Pancreas (tissue), 10 donors: Measurements from ENCODE around the gene LAG3. TPM values are rescaled to one million over a fixed set of nuclear protein-coding genes. Genes with fewer than 3 reads are reported as not detected.

Experiments used
- ATAC-seq, 4 donors: fragments of 200-7000 bp; cut with Tn5 transposase; one replicate each; pipeline versions ENCODE4 v1.8.0 to v1.9.1; 2020; ENCODE audit warnings: mild to moderate bottlenecking in 4 of 4, moderate library complexity in 4 of 4
- DNase-seq, 6 donors: peaks; one replicate each; pipeline ENCODE4 v3.0.0-alpha.2; 2020
- FAIRE-seq: peaks from 2 replicates; lab custom pipeline; 2012; peaks lifted over from hg19 to GRCh38; lab: Jason Lieb, UNC
- H3K27ac ChIP-seq, 4 donors: fragments of 200-600 bp; sonication (generic); 1 replicate in 3 of 4; 2 replicates in 1 of 4; pipeline versions ENCODE4 v1.5.0 to v1.8.0; 2020
- H3K27me3 ChIP-seq, 4 donors: fragments of 200-600 bp; one replicate each; pipeline ENCODE4 v1.8.0; 2021
- H3K36me3 ChIP-seq, 3 donors: fragments of 200-600 bp; sonication (generic) in 1 of 3; one replicate each; pipeline versions ENCODE4 v1.5.0 to v1.8.0; 2020 to 2021
- H3K4me1 ChIP-seq, 3 donors: fragments of 200-600 bp; one replicate each; pipeline ENCODE4 v1.8.0; 2021
- H3K4me3 ChIP-seq, 4 donors: fragments of 200-600 bp; sonication (generic) in 2 of 4; one replicate each; pipeline versions ENCODE4 v1.5.0 to v1.8.0; 2020 to 2021
- H3K9me3 ChIP-seq, 4 donors: fragments of 200-600 bp; one replicate each; pipeline ENCODE4 v1.8.0; 2021
- WGBS, 2 donors: extraction: QIAGEN DNeasy Blood & Tissue Kit; methylation state at CpG; one replicate each; pipeline ENCODE4 v1.1.7; 2013; 5-methylcytosine and 5-hydroxymethylcytosine counted together
- intact Hi-C, 3 donors: fragments of 100-400 bp; cut with DNase I; formaldehyde crosslinking; loops; one replicate each; pipeline versions ENCODE4 v1.11.1 to v1.14.2; 2022
- polyA plus RNA-seq, 2 donors: library from polyadenylated mRNA; stranded (reverse); fragments of 200-250 nt; gene quantifications; one replicate each; pipeline ENCODE4 v1.2.3, GENCODE V29; 2013
- total RNA-seq, 6 donors: library from RNA; stranded (reverse); fragmentation: NEBNext Ultra II Directional in 4 of 6; extraction: Animal tissue kit (Norgen Biotek cat#: 25700) in 4 of 6; gene quantifications; one replicate each; pipeline versions ENCODE4 v1.2.1 to v1.2.4, GENCODE V29; 2021 to 2023
- TF ChIP-seq, protein P1 (sequence below), 4 donors: fragments of 200-600 bp; sonication (generic) in 3 of 4; IDR thresholded peaks; one replicate each; pipeline versions ENCODE4 v1.5.0 to v1.8.0; 2021; ENCODE audit warnings: antibody characterized with exemption in 4 of 4
- donor health status: healthy with polysubstance abuse.
- donor health status: DM: no; HTN: no; CAD: no; lungs with moderate emphysema.
- donor health status: DM: no; HTN: no; CAD: no.
- donor health status: control.
- donor health status: control.
- donor health status: Bipolar disorder and iron deficiency.
- donor health status: DM: yes; HTN: yes; CAD: no.
- donor health status: DM: no; HTN: no; CAD: no.
- donor health status: DM: no; HTN: no; CAD: no.
- donor health status: DM: yes; HTN: yes; CAD: no.

LAG3 gene
- total and polyA plus RNA-seq, 8 donors: 0.15 to 0.91 (median 0.22) TPM; not detected in 1

DNA sequence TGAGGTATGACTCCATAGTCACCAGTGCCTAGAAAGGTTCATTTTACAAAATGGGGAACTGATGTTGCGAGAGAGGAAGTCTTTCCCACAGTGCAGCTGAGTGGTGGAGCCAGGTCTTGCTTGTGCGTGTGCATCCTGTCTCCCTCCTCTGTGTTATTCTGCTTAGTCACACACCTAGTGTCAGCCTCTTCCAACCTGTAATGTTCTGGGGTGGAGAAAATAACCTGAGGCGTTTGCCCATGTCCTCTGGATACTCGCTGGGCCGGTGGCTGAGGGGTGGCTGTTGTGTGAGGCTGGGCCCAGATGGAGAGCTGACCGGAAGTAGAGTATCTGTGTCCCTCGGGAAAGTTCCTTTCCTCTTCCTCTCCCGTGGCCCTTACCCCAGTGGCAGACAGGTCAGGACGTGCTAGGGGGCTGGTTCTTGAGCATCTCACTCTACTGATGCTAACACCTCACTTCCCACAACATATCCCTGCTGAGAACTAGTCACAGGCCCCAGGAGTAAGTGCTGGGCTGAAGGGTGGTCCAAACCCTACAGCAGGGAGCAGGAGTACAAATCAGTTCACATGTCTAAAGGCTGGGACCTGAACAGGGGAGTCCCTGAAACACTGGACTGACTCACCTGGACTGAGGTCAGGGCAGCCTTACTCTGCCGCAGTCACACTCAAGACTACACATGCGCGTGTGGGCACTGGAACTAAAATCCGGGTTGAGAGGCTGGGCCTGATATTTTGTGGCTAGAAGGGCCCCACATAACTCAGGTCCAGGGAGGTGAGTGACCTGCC is 26.4 kb upstream of the LAG3 start:
- Histone ChIP-seq H3K27ac (peak overlapping the region in 1 of 4 donors; percentile 33), H3K4me3 (no peak overlapping the region), H3K27me3 (no peaks in the 10 kb centered on the region), H3K4me1 (no peaks in the 10 kb centered on the region), H3K36me3 (peaks cover 4 to 48% (median 30%) of the 10 kb centered on the region in 3 donors), H3K9me3 (no peaks in the 10 kb centered on the region)
- ATAC-seq (peak in 3 of 4 donors; percentile 16 to 65 (median 65)), FAIRE-seq (no peak), DNase-seq (no peak)
- intact Hi-C loops: no loop called here
- TF ChIP-seq, protein P1, sequence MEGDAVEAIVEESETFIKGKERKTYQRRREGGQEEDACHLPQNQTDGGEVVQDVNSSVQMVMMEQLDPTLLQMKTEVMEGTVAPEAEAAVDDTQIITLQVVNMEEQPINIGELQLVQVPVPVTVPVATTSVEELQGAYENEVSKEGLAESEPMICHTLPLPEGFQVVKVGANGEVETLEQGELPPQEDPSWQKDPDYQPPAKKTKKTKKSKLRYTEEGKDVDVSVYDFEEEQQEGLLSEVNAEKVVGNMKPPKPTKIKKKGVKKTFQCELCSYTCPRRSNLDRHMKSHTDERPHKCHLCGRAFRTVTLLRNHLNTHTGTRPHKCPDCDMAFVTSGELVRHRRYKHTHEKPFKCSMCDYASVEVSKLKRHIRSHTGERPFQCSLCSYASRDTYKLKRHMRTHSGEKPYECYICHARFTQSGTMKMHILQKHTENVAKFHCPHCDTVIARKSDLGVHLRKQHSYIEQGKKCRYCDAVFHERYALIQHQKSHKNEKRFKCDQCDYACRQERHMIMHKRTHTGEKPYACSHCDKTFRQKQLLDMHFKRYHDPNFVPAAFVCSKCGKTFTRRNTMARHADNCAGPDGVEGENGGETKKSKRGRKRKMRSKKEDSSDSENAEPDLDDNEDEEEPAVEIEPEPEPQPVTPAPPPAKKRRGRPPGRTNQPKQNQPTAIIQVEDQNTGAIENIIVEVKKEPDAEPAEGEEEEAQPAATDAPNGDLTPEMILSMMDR (IDR thresholded peaks at IDR 0.05): no peak
- 72 to 80% methylated on average over 13 of the region's 13 CpGs for WGBS, 2 donors

DNA sequence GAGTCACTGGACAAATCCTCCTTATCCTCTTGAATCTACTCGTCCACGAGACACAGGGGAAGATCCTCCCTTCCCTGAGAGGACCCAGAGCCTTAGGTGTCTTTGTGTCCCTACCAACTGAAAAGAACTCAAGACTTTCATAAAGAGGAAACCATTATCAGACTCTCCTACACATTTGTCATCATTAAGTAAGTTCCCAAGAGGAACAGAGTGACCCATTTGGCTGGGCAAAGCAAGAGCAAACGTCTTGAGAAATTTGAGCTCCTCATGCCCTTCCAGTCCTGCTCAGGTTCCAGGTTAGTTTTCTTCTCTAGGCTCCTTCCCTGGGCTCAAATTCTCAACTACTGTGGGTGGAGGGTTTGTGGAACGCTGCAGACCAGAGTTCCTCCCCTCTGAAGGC is 25.1 kb upstream of the LAG3 start:
- ATAC-seq: no peak
- Histone ChIP-seq H3K27ac (no peak overlapping the region), H3K27me3 (no peaks in the 10 kb centered on the region), H3K4me3 (no peak overlapping the region), H3K9me3 (no peaks in the 10 kb centered on the region), H3K36me3 (peaks cover 4 to 55% (median 30%) of the 10 kb centered on the region in 3 donors), H3K4me1 (peaks cover 6 to 8% (median 6%) of the 10 kb centered on the region in 3 donors)
- TF ChIP-seq, protein P1 (IDR thresholded peaks at IDR 0.05): no peak
- intact Hi-C loops: no loop called here
- DNase-seq: no peak
- FAIRE-seq: no peak
- WGBS, 2 donors: 74 to 76% methylated on average over 4 of the region's 4 CpGs

DNA sequence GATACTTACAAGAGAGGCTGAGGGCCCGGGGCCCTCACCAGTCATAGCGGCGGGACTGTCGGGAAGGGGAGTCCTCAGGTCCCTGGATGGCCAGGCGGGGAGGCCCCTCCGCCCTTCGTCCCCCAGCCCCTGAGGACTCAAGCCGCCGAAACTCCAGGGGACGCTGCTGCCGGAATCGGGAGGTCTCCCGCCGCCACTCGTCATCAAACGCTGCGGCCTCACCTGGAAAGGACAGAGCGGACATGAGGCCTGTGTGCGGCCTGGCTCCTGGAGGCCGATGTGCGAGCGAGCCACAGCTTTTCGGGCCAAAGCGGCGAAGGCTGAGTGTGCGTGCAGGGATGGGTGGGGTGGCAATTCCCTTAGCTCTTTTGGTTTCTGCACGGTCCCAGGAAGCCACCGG is 23.6 kb upstream of the LAG3 start:
- no peaks in the 10 kb centered on the region for H3K27me3 ChIP-seq
- H3K27ac ChIP-seq: no peak overlapping the region
- 91 to 97% methylated on average over 28 of the region's 28 CpGs for WGBS, 2 donors
- H3K9me3 ChIP-seq: no peaks in the 10 kb centered on the region
- FAIRE-seq (no peak), DNase-seq (no peak), ATAC-seq (no peak)
- intact Hi-C loops: no loop called here
- H3K4me1 ChIP-seq: peaks cover 7 to 9% (median 8%) of the 10 kb centered on the region in 3 donors
- H3K4me3 ChIP-seq: no peak overlapping the region
- TF ChIP-seq, protein P1 (IDR thresholded peaks at IDR 0.05): no peak
- peaks cover 4 to 55% (median 30%) of the 10 kb centered on the region in 3 donors for H3K36me3 ChIP-seq

DNA sequence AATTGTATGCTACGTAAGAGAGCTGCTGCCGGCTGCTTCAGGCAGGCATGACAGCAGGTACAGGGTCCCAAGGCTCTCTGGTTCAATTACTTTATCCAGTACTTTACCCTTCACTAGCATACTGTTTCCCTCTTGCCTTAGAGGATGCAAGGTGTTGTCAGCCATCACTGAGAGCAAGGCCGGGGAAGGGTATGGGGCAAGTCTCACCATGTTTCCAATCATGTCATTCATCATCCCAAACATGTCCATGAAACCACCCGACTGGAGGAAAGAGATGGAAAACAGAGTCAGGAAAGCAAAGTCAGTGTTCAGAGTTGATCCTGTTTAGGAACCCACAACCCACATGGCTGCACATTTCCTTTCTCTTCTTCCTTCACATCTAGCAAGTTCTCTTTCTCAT is 21.8 kb upstream of the LAG3 start:
- no peaks in the 10 kb centered on the region for H3K27me3 ChIP-seq
- FAIRE-seq (no peak), ATAC-seq (no peak), DNase-seq (no peak)
- H3K4me3 ChIP-seq: no peak overlapping the region
- peaks cover 7 to 11% (median 11%) of the 10 kb centered on the region in 3 donors for H3K4me1 ChIP-seq
- 83 to 86% methylated on average over 4 of the region's 4 CpGs for WGBS, 2 donors
- no peaks in the 10 kb centered on the region for H3K9me3 ChIP-seq
- intact Hi-C loops: no loop called here
- H3K36me3 ChIP-seq: peaks cover 4 to 55% (median 30%) of the 10 kb centered on the region in 3 donors
- TF ChIP-seq, protein P1 (IDR thresholded peaks at IDR 0.05): no peak
- no peak overlapping the region for H3K27ac ChIP-seq

DNA sequence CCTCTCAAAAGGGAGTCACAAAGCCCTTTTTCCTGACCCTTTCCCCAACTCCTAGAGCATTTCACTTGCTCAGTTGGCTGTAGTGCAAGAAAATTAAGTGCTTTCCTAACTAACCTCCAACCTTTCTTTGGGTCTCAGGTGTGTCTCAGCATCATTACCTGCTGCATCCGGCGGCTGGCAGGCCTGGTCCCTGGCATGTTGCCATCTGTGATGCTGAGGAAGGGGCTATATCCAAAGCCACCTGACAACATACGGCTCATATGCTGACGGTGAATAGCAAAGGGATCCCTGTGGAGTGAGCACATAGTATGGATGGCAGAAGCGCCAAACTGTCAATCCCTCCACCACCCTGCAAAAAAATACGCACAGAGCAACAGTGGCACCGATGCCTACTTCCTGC is 20.6 kb upstream of the LAG3 start:
- TF ChIP-seq, protein P1 (IDR thresholded peaks at IDR 0.05): no peak
- Histone ChIP-seq H3K9me3 (no peaks in the 10 kb centered on the region), H3K4me3 (peak overlapping the region in 3 of 4 donors; percentile 68 to 96 (median 96)), H3K36me3 (peaks cover 4 to 48% (median 30%) of the 10 kb centered on the region in 3 donors), H3K27me3 (no peaks in the 10 kb centered on the region), H3K4me1 (peaks cover 7 to 11% (median 11%) of the 10 kb centered on the region in 3 donors), H3K27ac (no peak overlapping the region)
- DNase-seq: peak in 1 of 6 donors; percentile 61
- no peak for FAIRE-seq
- WGBS, 2 donors: 68 to 73% methylated on average over 7 of the region's 7 CpGs
- intact Hi-C loops: no loop called here
- ATAC-seq: no peak
